Fibroblast of lung (primary cell): ENCODE results near the gene SH3BP4. TPM values are rescaled to one million over a fixed set of nuclear protein-coding genes. Genes with fewer than 3 reads are reported as not detected.

Experiments
- DNase-seq, 2 donors: peaks; one replicate each; pipeline versions ENCODE4 v3.0.0 to v3.0.0-alpha.2; 2010; ENCODE audit warnings: low read depth in 2 of 2
- H2AFZ ChIP-seq: 2 replicates; pipeline ENCODE4 v1.5.1; 2012; ENCODE audit warnings: low read length, control low read depth, inconsistent platforms
- H3K27ac ChIP-seq: 2 replicates; pipeline ENCODE4 v1.5.1; 2011; ENCODE audit warnings: low read length, control low read depth; ENCODE audit not compliant: insufficient read depth
- H3K27me3 ChIP-seq: 2 replicates; pipeline ENCODE4 v1.5.1; 2011; ENCODE audit warnings: mild to moderate bottlenecking, low read length; ENCODE audit not compliant: control insufficient read depth, insufficient read depth
- H3K36me3 ChIP-seq: 2 replicates; pipeline ENCODE4 v1.5.1; 2011; ENCODE audit warnings: low read length; ENCODE audit not compliant: control insufficient read depth, insufficient read depth
- H3K4me1 ChIP-seq: 2 replicates; pipeline ENCODE4 v1.5.1; 2011; ENCODE audit warnings: low read length; ENCODE audit not compliant: control insufficient read depth, insufficient read depth; ENCODE audit errors: extremely low read depth
- H3K4me2 ChIP-seq: 2 replicates; pipeline ENCODE4 v1.5.1; 2011; ENCODE audit warnings: low read length, control low read depth; ENCODE audit not compliant: insufficient read depth; ENCODE audit errors: extremely low read depth
- H3K4me3 ChIP-seq, 4 experiments: fragments of 200-600 bp in 1 of 4; sonication (generic) in 1 of 4; replicated peaks in 1 of 4; 2 replicates each; pipeline ENCODE4 v1.5.1; 2011 to 2016; ENCODE audit warnings: low read length in 4 of 4, low read depth in 3 of 4, mild to moderate bottlenecking in 3 of 4, control low read depth in 2 of 4, inconsistent platforms in 1 of 4, mixed read lengths in 1 of 4; ENCODE audit not compliant: insufficient read depth in 1 of 4; ENCODE audit errors: control extremely low read depth in 1 of 4
- H3K79me2 ChIP-seq: 2 replicates; pipeline ENCODE4 v1.5.1; 2012; ENCODE audit warnings: mild to moderate bottlenecking, low read length, inconsistent platforms; ENCODE audit not compliant: control insufficient read depth, insufficient read depth
- H3K9ac ChIP-seq: 2 replicates; pipeline ENCODE4 v1.5.1; 2011; ENCODE audit warnings: mild to moderate bottlenecking, low read length, control low read depth; ENCODE audit not compliant: insufficient read depth
- H3K9me3 ChIP-seq: 2 replicates; pipeline ENCODE4 v1.5.1; 2012; ENCODE audit warnings: low read depth, low read length; ENCODE audit not compliant: control insufficient read depth, insufficient read depth
- H4K20me1 ChIP-seq: 2 replicates; pipeline ENCODE4 v1.5.1; 2011; ENCODE audit warnings: low read length; ENCODE audit not compliant: control insufficient read depth, insufficient read depth; ENCODE audit errors: extremely low read depth
- EZH2 ChIP-seq: IDR thresholded peaks from 2 replicates; pipeline ENCODE4 v1.5.1; 2012; ENCODE audit warnings: low read length, control low read depth, mild to moderate bottlenecking; ENCODE audit errors: missing control alignments
- polyA plus RNA-seq, 2 donors: library from polyadenylated mRNA; depleted of rRNA in 1 of 2; stranded (reverse) in 1 of 2; unstranded in 1 of 2; fragments of >200 nt; gene quantifications; 2 replicates each; pipeline ENCODE4 v1.2.1, GENCODE V29; 2011 to 2012; ENCODE audit warnings: missing spikeins in 1 of 2
- total RNA-seq: library from RNA; depleted of rRNA; stranded (reverse); fragments of >200 nt; gene quantifications from 2 replicates; pipeline ENCODE4 v1.2.1, GENCODE V29; 2014
- TF ChIP-seq, protein P1 (sequence below), 2 donors: IDR thresholded peaks in 1 of 2; conservative IDR thresholded peaks in 1 of 2; 1 replicate in 1 of 2; 2 replicates in 1 of 2; pipeline ENCODE4 v1.5.1; 2011 to 2012; ENCODE audit warnings: low read length in 2 of 2, control low read depth in 1 of 2, inconsistent platforms in 1 of 2, low read depth in 1 of 2, mild to moderate bottlenecking in 1 of 2

Gene SH3BP4
- total and polyA plus RNA-seq, 2 donors (not counting 1 experiment from before 2014, with no cell fraction given) = 74.8 to 86.6 TPM

- no peak for TF ChIP-seq EZH2
- TF ChIP-seq, protein P1, sequence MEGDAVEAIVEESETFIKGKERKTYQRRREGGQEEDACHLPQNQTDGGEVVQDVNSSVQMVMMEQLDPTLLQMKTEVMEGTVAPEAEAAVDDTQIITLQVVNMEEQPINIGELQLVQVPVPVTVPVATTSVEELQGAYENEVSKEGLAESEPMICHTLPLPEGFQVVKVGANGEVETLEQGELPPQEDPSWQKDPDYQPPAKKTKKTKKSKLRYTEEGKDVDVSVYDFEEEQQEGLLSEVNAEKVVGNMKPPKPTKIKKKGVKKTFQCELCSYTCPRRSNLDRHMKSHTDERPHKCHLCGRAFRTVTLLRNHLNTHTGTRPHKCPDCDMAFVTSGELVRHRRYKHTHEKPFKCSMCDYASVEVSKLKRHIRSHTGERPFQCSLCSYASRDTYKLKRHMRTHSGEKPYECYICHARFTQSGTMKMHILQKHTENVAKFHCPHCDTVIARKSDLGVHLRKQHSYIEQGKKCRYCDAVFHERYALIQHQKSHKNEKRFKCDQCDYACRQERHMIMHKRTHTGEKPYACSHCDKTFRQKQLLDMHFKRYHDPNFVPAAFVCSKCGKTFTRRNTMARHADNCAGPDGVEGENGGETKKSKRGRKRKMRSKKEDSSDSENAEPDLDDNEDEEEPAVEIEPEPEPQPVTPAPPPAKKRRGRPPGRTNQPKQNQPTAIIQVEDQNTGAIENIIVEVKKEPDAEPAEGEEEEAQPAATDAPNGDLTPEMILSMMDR (conservative IDR thresholded peaks at IDR 0.05 in 1 of 2, IDR thresholded peaks at IDR 0.05 in 1 of 2; ENCODE audit: low read depth in 1 of 2, low read length in 2 of 2) = no peak
- Histone ChIP-seq H3K36me3 (peaks cover 33% of the 10 kb centered on the region), H3K27ac (no peak overlapping the region)
Measured at GRCh38 chr2:235000426-235001236, 48.8 kb downstream of the SH3BP4 start.

DNA sequence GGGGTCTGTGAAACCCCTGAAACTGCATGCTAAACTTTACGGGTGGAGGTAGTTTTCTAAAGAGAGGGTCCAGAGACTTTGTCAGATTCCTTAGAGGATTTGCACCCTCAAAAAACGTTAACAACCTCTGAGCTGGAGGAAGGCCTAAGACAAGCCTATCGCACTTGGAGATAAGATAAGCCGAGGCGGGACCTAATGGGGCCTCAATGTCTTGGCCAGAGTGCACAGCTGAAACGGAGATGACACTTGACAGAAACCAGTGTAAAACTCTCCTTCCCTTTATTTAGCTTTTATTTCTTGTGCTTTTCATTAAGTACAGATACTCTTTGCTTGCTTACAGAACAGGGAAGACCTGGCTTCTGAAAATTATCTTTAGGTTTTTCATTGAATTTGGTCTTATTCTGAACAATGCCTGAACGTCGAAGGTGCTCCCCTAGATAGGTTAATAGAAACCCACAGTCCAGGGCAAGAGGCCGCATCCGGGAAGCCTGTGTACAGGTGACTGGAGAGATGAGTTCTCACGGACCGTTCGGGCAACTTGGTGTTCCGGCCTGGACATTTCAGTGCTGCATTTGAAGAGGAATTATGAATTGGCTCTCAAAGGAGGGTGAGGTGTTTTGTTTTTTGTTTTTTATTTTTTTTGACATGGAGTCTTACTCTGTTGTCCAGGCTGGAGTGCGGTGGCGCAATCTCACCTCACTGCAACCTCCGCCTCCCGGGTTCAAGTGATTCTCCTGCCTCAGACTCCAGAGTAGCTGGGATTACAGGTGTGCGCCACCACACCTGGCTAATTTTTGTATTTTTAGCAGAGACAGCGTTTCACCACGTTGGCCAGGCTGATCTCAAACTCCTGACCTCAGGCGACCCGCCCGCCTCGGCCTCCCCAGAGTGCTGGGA lies 49.7 kb downstream of the SH3BP4 start:
- peaks cover 32% of the 10 kb centered on the region for H3K36me3 ChIP-seq
- no peak overlapping the region for H3K9ac ChIP-seq
- H3K9me3 ChIP-seq = no peaks in the 10 kb centered on the region
- TF ChIP-seq EZH2 = no peak
- TF ChIP-seq, protein P1 (conservative IDR thresholded peaks at IDR 0.05 in 1 of 2, IDR thresholded peaks at IDR 0.05 in 1 of 2; ENCODE audit: low read depth in 1 of 2, low read length in 2 of 2) = no peak
- H3K4me1 ChIP-seq = peaks cover under 1% of the 10 kb centered on the region
- no peak overlapping the region for H3K4me3 ChIP-seq
- H4K20me1 ChIP-seq = no peaks in the 10 kb centered on the region
- no peaks in the 10 kb centered on the region for H3K27me3 ChIP-seq
- H3K79me2 ChIP-seq = peaks cover 96% of the 10 kb centered on the region
- H3K27ac ChIP-seq = no peak overlapping the region
- no peak overlapping the region for H3K4me2 ChIP-seq
- no peak overlapping the region for H2AFZ ChIP-seq
- DNase-seq = peak in 1 of 2 donors; percentile 29

More at GRCh38 chr2:235000426-235001236, 48.8 kb downstream of the SH3BP4 start:
- no peaks in the 10 kb centered on the region for H4K20me1 ChIP-seq
- DNase-seq = peak in 1 of 2 donors; percentile 31
- no peak overlapping the region for H3K9ac ChIP-seq
- H3K9me3 ChIP-seq = no peaks in the 10 kb centered on the region
- no peak overlapping the region for H2AFZ ChIP-seq
- peaks cover 7% of the 10 kb centered on the region for H3K4me1 ChIP-seq
- H3K4me3 ChIP-seq = no peak overlapping the region
- H3K4me2 ChIP-seq = no peak overlapping the region
- no peaks in the 10 kb centered on the region for H3K27me3 ChIP-seq
- H3K79me2 ChIP-seq = peaks cover 96% of the 10 kb centered on the region
